C4-2B (cell line): ENCODE results near the gene CPNE1.
"Not testable (repeated sequence)": the region's sequence is repeated elsewhere in the genome, so short reads cannot be mapped to it uniquely, and the experiment has no call there.

Source experiments
- H3K27ac ChIP-seq: fragments of 450-650 bp; 2 replicates; pipeline ENCODE4 v1.5.1; 2017
- ZFX ChIP-seq: fragments of 450-650 bp; IDR thresholded peaks from 2 replicates; pipeline ENCODE4 v1.6.1; 2017
- TF ChIP-seq, protein P1 (sequence below): fragments of 450-650 bp; conservative IDR thresholded peaks from 2 replicates; pipeline ENCODE4 v1.5.1; 2017; ENCODE audit warnings: mild to moderate bottlenecking

CPNE1 gene

DNA sequence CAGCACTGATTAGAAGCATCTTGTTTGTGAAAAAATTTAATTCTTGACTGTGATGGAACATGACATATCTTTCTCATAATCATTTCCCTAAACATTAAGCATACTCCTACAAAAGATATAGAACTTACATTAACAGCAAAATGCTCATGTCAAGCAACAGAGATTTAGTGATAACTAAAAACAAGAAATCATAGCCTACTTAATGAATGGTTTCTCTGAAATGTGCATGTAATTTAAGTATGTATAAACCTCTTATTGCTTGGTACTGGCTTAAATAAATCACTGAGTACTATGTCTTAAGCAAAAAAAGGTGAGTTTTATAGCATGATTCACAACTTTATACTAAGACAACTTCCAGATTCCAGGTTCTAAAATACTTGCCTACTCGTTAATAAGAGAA, 43.8 kb upstream of the CPNE1 start:
- TF ChIP-seq, protein P1, sequence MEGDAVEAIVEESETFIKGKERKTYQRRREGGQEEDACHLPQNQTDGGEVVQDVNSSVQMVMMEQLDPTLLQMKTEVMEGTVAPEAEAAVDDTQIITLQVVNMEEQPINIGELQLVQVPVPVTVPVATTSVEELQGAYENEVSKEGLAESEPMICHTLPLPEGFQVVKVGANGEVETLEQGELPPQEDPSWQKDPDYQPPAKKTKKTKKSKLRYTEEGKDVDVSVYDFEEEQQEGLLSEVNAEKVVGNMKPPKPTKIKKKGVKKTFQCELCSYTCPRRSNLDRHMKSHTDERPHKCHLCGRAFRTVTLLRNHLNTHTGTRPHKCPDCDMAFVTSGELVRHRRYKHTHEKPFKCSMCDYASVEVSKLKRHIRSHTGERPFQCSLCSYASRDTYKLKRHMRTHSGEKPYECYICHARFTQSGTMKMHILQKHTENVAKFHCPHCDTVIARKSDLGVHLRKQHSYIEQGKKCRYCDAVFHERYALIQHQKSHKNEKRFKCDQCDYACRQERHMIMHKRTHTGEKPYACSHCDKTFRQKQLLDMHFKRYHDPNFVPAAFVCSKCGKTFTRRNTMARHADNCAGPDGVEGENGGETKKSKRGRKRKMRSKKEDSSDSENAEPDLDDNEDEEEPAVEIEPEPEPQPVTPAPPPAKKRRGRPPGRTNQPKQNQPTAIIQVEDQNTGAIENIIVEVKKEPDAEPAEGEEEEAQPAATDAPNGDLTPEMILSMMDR = no peak
- TF ChIP-seq ZFX = no peak
- H3K27ac ChIP-seq = no peak overlapping the region

DNA sequence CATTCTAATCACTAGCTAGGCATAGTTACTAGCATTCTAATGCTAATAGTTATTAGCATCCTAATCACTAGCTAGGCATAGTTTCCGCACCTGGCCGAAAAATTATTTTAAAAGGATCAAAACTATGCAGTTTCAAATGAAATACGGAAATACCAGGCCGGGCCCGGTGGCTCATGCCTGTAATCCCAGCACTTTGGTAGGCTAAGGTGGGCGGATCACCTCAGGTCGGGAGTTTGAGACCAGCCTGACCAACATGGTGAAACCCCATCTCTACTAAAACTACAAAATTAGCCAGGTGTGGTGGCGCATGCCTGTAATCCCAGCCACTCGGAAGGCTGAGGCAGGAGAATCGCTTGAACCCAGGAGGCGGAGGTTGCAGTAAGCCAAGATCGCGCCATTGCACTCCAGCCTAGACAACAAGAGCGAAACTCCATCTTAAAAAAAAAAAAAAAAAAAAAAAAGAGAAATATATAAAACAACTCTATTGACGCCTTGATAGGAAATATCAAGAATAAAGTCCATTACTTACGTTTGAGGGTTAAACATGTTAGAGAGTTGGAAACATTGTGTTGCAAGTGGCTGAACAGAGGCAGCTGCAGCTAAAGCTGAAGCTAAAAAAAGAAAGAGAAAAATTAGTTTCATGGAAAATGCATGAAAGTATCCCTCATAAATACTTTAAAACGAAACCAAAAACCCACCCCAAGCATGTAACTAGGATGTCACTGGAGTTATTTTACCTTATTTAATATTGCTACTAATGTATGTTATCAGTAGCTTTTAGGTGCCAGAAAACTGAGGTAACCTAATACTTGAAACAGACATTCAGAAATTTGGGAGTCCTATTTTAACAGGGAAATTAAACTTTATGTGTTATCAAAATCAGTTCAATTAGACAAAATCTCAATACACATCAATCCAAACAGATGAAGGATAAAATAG, 42.2 kb upstream of the CPNE1 start:
- H3K27ac ChIP-seq = not testable (repeated sequence)

DNA sequence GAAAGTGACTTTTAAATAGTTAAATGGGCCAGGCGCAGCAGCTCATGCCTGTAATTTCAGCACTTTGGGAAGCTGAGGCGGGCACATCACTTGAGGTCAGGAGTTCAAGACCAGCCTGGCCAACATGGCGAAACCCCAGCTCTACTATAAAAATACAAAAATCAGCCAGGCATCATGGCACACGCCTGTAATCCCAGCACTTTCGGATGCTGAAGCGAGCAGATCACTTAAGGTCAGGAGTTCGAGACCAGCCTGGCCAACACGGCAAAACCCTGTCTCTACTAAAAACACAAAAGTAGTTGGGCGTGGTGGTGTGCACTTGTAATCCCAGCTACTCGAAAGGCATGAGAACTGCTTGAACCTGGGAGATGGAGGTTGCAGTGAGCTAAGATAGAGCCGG, 41.2 kb upstream of the CPNE1 start:
- not testable (repeated sequence) for H3K27ac ChIP-seq

DNA sequence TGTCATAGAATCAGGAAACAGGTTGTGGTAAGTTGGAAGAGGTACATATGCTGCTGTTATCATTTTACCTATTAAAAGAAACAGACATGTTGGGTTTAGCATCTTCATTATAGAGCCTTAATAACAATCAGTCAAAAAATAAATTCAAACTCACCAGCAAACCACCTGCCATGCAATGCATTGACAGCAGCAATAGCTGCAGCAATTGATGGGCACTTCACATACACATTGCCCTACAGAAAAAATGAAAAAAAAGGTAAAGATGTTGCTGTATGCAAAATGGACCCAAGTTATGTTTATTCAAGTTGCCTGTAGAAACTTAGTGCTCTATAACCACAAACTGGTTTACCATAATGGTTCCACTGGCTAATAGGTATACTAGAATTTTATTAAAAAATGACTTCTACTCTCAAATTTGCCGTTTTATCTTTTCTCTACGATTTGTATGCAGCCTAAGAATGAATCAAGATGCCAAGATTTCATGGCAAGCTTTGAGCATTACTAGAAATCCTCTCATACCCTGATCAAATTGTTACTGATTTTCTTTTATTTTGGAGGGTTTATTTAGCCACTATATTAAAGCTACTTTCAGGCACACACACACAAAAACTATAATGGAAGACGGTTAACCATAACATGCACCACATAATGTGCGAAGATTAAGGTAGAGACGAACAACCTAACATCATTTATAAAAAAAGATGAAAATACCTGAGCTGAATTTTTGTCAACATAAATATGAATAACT, 40.0 kb upstream of the CPNE1 start:
- H3K27ac ChIP-seq = no peak overlapping the region
- no peak for TF ChIP-seq ZFX
- TF ChIP-seq, protein P1 = no peak

DNA sequence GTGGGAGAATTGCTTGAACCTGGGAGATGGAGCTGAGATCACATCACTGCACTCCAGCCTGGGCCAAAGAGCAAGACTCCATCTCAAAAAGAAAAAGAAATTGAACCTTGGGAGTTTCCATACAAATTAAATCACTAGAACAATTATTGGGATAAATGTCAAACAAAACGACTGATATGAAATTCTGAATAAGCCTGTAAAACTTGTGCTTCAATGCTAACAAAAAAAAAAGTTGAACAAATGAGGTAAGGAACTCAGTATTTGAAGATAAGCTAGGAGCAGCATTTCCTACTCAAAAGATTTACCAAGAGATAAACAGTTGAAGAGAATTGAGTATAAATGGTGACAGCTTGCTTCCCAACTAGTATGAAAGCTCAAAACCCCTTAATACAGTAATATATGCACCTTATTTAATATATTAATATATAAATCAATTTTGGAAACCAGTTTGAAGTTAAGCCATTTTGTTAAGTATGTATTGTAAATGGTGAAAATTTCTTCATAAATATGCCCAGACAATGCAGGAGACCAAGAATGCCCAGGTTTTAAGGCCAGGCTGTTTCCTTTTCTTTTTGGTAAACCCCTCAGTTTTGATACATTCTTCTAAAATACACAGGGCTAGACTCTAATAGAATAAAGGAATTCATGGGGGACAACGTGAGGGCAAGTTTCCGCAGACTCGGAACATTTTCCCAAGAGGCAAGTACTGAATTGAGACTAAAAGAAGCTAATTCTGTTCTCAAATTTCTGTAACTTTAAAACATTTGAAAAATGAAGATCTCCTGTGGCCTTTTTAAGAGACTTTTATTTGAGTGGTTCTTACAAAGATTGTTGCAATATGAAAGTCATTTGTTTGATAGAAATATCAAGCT, 38.4 kb upstream of the CPNE1 start:
- TF ChIP-seq, protein P1 = no peak
- TF ChIP-seq ZFX = no peak
- H3K27ac ChIP-seq = no peak overlapping the region

DNA sequence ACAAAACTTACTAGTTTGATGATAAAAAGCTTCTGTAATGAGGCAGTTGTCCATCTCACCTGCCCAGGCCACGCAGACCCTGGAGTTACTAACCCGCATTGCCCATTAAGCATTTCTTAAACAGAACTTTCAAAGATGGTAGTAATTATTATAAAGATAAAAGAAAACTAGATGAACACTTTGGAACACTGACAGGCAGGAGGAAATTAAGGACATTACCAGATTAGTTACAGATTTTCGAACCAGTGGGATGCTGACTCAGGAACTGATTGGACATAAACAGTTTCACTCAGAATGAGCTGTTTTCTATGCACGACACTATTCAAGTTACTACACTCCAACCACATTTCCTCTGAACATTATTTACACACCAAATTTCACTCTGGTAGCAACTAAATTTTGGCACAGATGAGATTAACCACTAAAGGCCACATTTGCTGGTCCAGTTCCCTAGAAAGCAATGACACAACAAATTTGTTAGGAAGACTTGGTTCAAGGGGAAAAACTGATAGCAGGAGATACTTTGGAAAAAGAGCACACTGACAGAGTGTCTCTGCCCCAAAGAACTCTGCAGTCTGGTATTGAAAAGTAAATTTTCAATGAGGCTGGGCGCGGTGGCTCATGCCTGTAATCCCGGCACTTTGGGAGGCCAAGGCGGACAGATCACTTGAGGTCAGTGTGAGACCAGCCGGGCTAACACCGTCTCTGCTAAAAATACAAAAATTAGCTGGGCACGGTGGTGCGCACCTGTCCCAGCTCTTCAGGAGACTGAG, 37.5 kb upstream of the CPNE1 start:
- no peak overlapping the region for H3K27ac ChIP-seq
- TF ChIP-seq, protein P1 = no peak
- TF ChIP-seq ZFX = no peak

DNA sequence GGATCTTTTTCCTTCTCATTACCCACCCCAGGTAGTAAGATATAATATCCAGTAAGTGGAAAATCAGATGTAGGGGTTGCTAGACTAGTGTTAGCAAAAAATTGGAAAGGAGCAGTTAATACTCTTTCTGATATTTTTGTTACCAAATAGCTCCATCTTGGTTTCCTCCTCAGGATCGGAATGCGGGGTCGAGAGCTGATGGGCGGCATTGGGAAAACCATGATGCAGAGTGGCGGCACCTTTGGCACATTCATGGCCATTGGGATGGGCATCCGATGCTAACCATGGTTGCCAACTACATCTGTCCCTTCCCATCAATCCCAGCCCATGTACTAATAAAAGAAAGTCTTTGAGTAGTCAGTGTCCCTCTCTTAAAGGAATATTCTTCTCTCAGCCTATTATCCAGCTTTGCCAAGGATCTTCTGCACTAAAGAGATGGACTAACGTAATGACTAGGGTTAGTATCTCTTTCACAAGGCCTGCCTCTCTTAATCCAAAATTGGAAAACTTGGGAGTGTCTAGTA, 36.0 kb upstream of the CPNE1 start:
- TF ChIP-seq ZFX = no peak
- TF ChIP-seq, protein P1 = no peak
- no peak overlapping the region; the same call in 1 of the 2 replicates for H3K27ac ChIP-seq
